Activated CD4-positive, alpha-beta memory T cell treated with anti-CD3 and anti-CD28 coated beads, Interleukin-2, amount 10 ng/mL, durations not matched to agents 7 days and 5 days (primary cell): ENCODE results near the gene ABCA9. TPM values are rescaled to one million over a fixed set of nuclear protein-coding genes. Genes with fewer than 3 reads are reported as not detected.

Experiments used
- CTCF ChIA-PET: fragments of 350-600 bp; sonication (Branson Sonifier 250); formaldehyde crosslinking; loops from one replicate; lab custom pipeline; 2021; ENCODE audit warnings: antibody characterized with exemption, inconsistent platforms; lab: Charles Lee
- POLR2A ChIA-PET: fragments of 350-600 bp; sonication (Branson Sonifier 250); formaldehyde crosslinking; loops from one replicate; lab custom pipeline; 2021; ENCODE audit warnings: antibody characterized with exemption; lab: Charles Lee
- DNase-seq: peaks from one replicate; pipeline ENCODE4 v3.0.0-alpha.2; 2020
- H3K27ac Mint-ChIP-seq: one replicate; pipeline ENCODE4 v1.8.0; 2021; ENCODE audit warnings: mild to moderate bottlenecking, mixed read lengths
- H3K27me3 Mint-ChIP-seq: one replicate; pipeline ENCODE4 v1.8.0; 2021; ENCODE audit warnings: mixed read lengths
- H3K36me3 Mint-ChIP-seq: one replicate; pipeline ENCODE4 v1.8.0; 2021; ENCODE audit warnings: low read depth, mixed read lengths
- H3K4me1 Mint-ChIP-seq: one replicate; pipeline ENCODE4 v1.8.0; 2021; ENCODE audit warnings: mixed read lengths
- H3K4me3 Mint-ChIP-seq: one replicate; pipeline ENCODE4 v1.8.0; 2021; ENCODE audit warnings: mild to moderate bottlenecking, mixed read lengths
- H3K9me3 Mint-ChIP-seq: one replicate; pipeline ENCODE4 v1.8.0; 2021; ENCODE audit warnings: mixed read lengths
- total RNA-seq, 2 experiments: library from RNA; stranded (reverse); gene quantifications; one replicate each; pipeline ENCODE4 v1.2.3, GENCODE V29; 2021

ABCA9 gene
- under 1 TPM in 1 of 2 experiments, not detected in 1; 0.05 TPM for total RNA-seq

GRCh38 chr17:69060822-69061221 lies at the start of gene ABCA9:
Gene ABCA9, minus strand, starts transcription at chr17:69060927. Its CDS starts 9,801 bp downstream, at chr17:69051126.
- H3K4me1 Mint-ChIP-seq, result peaks cover 15% of the 10 kb centered on the region
- no peak for DNase-seq
- POLR2A ChIA-PET, result no interaction called here
- H3K9me3 Mint-ChIP-seq, result peaks cover 2% of the 10 kb centered on the region
- no peaks in the 10 kb centered on the region for H3K36me3 Mint-ChIP-seq
- H3K4me3 Mint-ChIP-seq, result no peak within 1 kb of the TSS
- no peak within 1 kb of the TSS for H3K27ac Mint-ChIP-seq
- CTCF ChIA-PET, result interaction anchor here (0.7 kb wide), 1 partner anchor 167 kb away, joined by 3 read pairs; no protein-coding TSS in a partner anchor
- H3K27me3 Mint-ChIP-seq, result no peaks in the 10 kb centered on the region

GRCh38 chr17:69105907-69106730 lies 45.4 kb upstream of the ABCA9 start:
- no peaks in the 10 kb centered on the region for H3K4me1 Mint-ChIP-seq
- H3K27me3 Mint-ChIP-seq, result no peaks in the 10 kb centered on the region
- no peaks in the 10 kb centered on the region for H3K36me3 Mint-ChIP-seq
- ChIA-PET POLR2A (no interaction called here), CTCF (no interaction called here)
- H3K4me3 Mint-ChIP-seq, result no peak overlapping the region
- DNase-seq, result no peak
- H3K27ac Mint-ChIP-seq, result no peak overlapping the region
- H3K9me3 Mint-ChIP-seq, result no peaks in the 10 kb centered on the region

DNA sequence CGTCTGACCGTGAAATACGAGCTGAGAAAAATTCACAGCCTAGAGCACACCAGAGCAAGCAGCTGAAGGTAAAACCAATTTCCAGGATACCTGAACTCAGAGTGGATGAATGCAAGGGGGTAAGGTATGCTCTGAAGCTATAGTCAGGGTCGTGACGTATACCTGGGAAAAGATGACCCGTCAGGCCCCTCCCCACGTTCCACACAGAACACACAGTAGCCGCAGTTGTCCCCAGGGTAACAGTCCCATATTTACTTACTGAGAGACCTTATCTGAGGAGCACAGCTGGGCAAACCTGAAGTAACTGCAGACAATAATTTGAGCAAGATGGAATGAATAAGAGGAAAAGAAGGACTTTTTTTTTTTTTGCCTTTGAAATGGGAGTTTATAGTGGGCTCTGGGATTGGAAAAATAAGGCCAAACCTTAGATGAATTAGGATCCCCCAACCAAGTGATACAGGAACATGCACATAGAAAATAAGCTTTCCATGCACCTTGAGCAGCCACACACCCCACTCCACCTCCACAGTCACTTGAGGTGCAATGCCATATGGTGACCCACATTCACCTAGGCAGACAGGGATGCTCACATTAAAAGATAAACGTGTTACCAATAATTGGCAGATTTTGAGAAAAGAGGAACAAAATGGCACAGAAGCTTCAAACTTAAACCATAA lies 43.0 kb upstream of the ABCA9 start:
- CTCF ChIA-PET, result no interaction called here
- no peaks in the 10 kb centered on the region for H3K36me3 Mint-ChIP-seq

DNA sequence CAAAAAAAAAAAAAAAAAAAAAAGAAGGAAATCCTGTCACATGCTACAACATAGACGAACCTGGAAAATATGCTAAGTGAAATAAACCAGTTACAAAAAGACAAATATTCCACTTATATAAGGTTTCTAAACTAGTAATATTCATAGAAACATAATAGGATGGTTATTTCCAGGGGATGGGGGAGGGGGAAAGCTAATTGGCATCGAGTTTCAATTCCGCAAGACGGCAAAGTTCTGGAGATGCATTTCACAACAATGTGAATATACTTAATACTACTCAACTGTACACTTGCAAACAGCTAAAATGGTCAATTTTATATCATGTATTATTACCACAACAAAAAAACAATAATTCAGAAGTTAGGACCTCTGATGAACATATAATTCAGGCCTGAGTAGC lies 37.9 kb upstream of the ABCA9 start:
- DNase-seq, result no peak
- Mint-ChIP-seq H3K9me3 (no peaks in the 10 kb centered on the region), H3K27me3 (no peaks in the 10 kb centered on the region), H3K4me1 (no peaks in the 10 kb centered on the region), H3K4me3 (no peak overlapping the region), H3K27ac (no peak overlapping the region), H3K36me3 (no peaks in the 10 kb centered on the region)
- POLR2A ChIA-PET, result no interaction called here
- CTCF ChIA-PET, result no interaction called here

More for the DNA sequence above, 43.0 kb upstream of the ABCA9 start:
- POLR2A ChIA-PET, result no interaction called here
- Mint-ChIP-seq H3K27me3 (no peaks in the 10 kb centered on the region), H3K27ac (no peak overlapping the region), H3K4me3 (no peak overlapping the region), H3K9me3 (no peaks in the 10 kb centered on the region), H3K4me1 (no peaks in the 10 kb centered on the region)
- no peak for DNase-seq

DNA sequence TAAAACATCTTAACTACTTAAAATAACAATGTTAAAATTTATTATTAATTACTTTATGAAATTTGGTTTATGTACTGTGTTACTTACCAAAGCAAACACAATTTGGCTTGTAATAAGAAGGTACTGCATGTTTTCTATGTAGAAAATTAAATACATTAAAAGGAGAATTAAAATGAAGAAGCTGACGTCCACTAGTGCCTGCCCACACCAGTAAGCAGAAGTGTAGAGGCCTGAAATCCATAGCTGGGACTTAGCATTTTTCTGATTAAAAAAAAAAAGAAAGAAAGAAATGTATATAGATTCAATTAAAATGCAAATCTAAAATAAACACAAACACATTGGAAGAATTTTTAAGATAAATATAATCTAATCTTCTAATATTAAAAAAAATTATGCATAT lies 35.8 kb upstream of the ABCA9 start:
- CTCF ChIA-PET, result no interaction called here
- no peak for DNase-seq
- POLR2A ChIA-PET, result no interaction called here
- no peak overlapping the region for H3K4me3 Mint-ChIP-seq
- no peaks in the 10 kb centered on the region for H3K4me1 Mint-ChIP-seq
- peaks cover 4% of the 10 kb centered on the region for H3K27me3 Mint-ChIP-seq
- no peak overlapping the region for H3K27ac Mint-ChIP-seq
- H3K36me3 Mint-ChIP-seq, result no peaks in the 10 kb centered on the region
- no peaks in the 10 kb centered on the region for H3K9me3 Mint-ChIP-seq

GRCh38 chr17:69093995-69094394 lies 33.3 kb upstream of the ABCA9 start:
- Mint-ChIP-seq H3K9me3 (no peaks in the 10 kb centered on the region), H3K36me3 (no peaks in the 10 kb centered on the region), H3K27ac (no peak overlapping the region), H3K4me3 (no peak overlapping the region), H3K27me3 (peaks cover 4% of the 10 kb centered on the region), H3K4me1 (no peaks in the 10 kb centered on the region)
- no peak for DNase-seq
- ChIA-PET CTCF (interaction anchor here (1.1 kb wide), 1 partner anchor 9 kb away, joined by 3 read pairs; no protein-coding TSS in a partner anchor), POLR2A (no interaction called here)

GRCh38 chr17:69093279-69093789 lies 32.6 kb upstream of the ABCA9 start:
- DNase-seq, result no peak
- POLR2A ChIA-PET, result no interaction called here
- Mint-ChIP-seq H3K4me3 (no peak overlapping the region), H3K9me3 (no peaks in the 10 kb centered on the region), H3K27ac (no peak overlapping the region), H3K36me3 (no peaks in the 10 kb centered on the region), H3K27me3 (peaks cover 4% of the 10 kb centered on the region), H3K4me1 (no peaks in the 10 kb centered on the region)
- CTCF ChIA-PET, result interaction anchor here (1.1 kb wide), 1 partner anchor 8 kb away, joined by 3 read pairs; no protein-coding TSS in a partner anchor

- H3K4me3 Mint-ChIP-seq, result no peak overlapping the region
- POLR2A ChIA-PET, result no interaction called here
These were observed 29.6 kb upstream of the ABCA9 start for GRCh38 chr17:69090365-69090764.

GRCh38 chr17:69088643-69089200 lies 28.0 kb upstream of the ABCA9 start:
- Mint-ChIP-seq H3K9me3 (no peaks in the 10 kb centered on the region), H3K36me3 (no peaks in the 10 kb centered on the region), H3K4me3 (no peak overlapping the region), H3K4me1 (no peaks in the 10 kb centered on the region), H3K27ac (no peak overlapping the region), H3K27me3 (peaks cover 4% of the 10 kb centered on the region)
- ChIA-PET CTCF (no interaction called here), POLR2A (no interaction called here)
- no peak for DNase-seq

More at GRCh38 chr17:69090365-69090764, 29.6 kb upstream of the ABCA9 start:
- H3K9me3 Mint-ChIP-seq, result no peaks in the 10 kb centered on the region
- CTCF ChIA-PET, result no interaction called here
- H3K27me3 Mint-ChIP-seq, result peaks cover 4% of the 10 kb centered on the region
- no peaks in the 10 kb centered on the region for H3K4me1 Mint-ChIP-seq
- no peak for DNase-seq
- H3K27ac Mint-ChIP-seq, result no peak overlapping the region
- no peaks in the 10 kb centered on the region for H3K36me3 Mint-ChIP-seq

- ChIA-PET POLR2A (no interaction called here), CTCF (no interaction called here)
- Mint-ChIP-seq H3K9me3 (peaks cover 8% of the 10 kb centered on the region), H3K36me3 (no peaks in the 10 kb centered on the region), H3K4me3 (no peak overlapping the region), H3K27me3 (no peaks in the 10 kb centered on the region), H3K4me1 (no peaks in the 10 kb centered on the region), H3K27ac (no peak overlapping the region)
- DNase-seq, result no peak
These were observed 25.9 kb upstream of the ABCA9 start for GRCh38 chr17:69086641-69087040.

DNA sequence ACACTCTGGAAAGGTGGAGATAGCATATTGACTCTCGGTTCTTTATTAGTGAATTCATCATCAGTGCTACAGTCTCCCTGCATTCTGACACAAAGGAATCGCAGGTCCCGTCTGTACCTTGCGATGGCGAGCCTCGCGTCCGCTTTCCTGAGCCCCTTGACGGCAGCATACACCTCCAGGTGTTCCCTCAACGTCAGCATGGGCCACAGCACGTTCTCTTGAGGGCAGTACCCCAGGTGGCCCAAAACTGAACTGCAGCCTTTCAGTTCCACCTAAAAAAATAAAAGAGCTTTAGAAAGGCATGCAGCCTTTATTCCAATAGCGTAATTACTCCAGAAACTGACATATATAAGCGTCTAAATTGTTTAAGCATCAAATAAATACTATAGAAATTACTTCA lies 24.2 kb upstream of the ABCA9 start:
- Mint-ChIP-seq H3K9me3 (peaks cover 8% of the 10 kb centered on the region), H3K27ac (no peak overlapping the region), H3K4me3 (no peak overlapping the region), H3K27me3 (no peaks in the 10 kb centered on the region), H3K4me1 (no peaks in the 10 kb centered on the region), H3K36me3 (no peaks in the 10 kb centered on the region)
- DNase-seq, result no peak
- ChIA-PET CTCF (interaction anchor here (0.8 kb wide), 1 partner anchor 9 kb away, joined by 3 read pairs; no protein-coding TSS in a partner anchor), POLR2A (no interaction called here)

DNA sequence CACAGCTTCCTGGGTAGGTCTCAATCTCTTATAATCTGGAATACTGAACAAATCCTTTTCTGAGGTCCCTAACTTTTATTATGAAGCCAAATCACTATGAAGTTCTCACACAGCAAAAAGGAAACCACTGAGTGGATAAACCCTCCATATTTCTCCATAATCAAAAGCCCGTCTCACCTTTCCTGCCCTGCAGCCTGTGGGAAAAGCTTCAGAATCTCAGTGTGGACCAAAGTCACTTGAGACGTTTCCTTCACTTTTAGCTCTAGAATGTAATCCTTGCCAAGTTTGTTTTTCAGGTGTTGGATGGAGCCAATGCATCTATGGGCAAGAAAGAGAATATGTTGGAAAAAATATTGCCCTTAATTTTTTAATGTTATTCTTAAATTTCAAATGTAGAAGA lies 22.0 kb upstream of the ABCA9 start:
- ChIA-PET POLR2A (no interaction called here), CTCF (no interaction called here)
- no peaks in the 10 kb centered on the region for H3K27me3 Mint-ChIP-seq
- no peaks in the 10 kb centered on the region for H3K4me1 Mint-ChIP-seq
- no peak overlapping the region for H3K27ac Mint-ChIP-seq
- H3K36me3 Mint-ChIP-seq, result no peaks in the 10 kb centered on the region
- H3K4me3 Mint-ChIP-seq, result no peak overlapping the region
- DNase-seq, result no peak
- H3K9me3 Mint-ChIP-seq, result peaks cover 8% of the 10 kb centered on the region

- Mint-ChIP-seq H3K4me1 (no peaks in the 10 kb centered on the region), H3K9me3 (peaks cover 11% of the 10 kb centered on the region), H3K27me3 (peaks cover 8% of the 10 kb centered on the region), H3K36me3 (no peaks in the 10 kb centered on the region), H3K4me3 (no peak overlapping the region), H3K27ac (no peak overlapping the region)
- DNase-seq, result no peak
- ChIA-PET CTCF (no interaction called here), POLR2A (no interaction called here)
These were observed 18.1 kb upstream of the ABCA9 start for GRCh38 chr17:69078864-69079263.
